CD4-positive, alpha-beta T cell treated with Interleukin-15 for 4 hours (primary cell): ENCODE data around the gene TMEM120B.

ENCODE experiments used
- DNase-seq: peaks from one replicate; pipeline ENCODE4 v3.0.0-alpha.2; 2020; ENCODE audit warnings: low spot score

The TMEM120B gene

DNA sequence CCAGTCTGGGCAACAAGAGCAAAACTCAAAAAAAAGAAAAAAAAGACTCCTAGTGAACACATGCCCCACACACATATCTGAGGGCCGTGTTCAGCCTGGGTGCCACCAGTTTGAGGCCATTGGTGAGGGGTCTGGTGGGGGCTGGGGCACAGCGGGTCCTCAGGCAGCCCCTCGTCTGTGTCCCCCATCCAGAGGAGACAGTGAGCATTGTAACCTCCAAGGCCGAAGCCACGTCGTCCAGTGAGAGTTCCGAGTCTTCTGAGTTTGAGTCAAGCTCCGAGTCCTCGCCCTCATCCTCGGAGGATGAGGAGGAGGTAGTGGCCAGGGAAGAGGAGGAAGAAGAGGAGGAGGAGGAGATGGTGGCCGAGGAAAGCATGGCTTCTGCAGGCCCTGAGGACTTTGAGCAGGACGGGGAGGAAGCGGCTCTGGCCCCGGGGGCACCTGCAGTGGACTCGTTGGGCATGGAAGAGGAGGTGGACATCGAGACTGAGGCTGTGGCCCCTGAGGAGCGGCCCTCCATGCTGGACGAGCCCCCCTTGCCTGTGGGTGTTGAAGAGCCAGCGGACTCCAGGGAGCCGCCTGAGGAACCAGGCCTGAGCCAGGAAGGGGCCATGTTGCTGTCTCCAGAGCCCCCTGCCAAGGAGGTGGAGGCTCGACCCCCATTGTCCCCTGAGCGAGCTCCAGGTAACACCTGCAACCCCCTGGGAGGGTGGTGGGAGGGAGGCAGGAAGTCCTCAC lies 106.8 kb downstream of the TMEM120B start:
- no peak for DNase-seq

DNA sequence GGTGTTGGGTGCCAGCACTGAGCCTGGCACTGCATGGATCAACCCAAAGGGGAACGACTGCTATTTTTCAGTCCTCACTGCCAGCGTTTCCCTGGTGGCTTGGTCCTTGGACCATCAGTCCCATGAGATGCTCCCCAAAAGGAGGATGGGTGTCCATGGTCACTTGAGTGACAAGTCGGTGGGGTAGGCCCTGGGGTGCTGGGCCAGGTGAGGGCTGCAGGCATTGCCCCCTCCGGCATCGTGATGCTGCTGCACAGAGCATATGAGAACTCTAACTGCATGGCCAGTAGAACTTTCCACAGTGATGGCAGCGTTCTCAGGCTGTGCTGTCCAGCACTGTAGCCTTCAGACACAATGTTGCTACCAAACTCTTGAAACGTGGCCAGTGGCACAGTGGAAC lies 107.5 kb downstream of the TMEM120B start:
- DNase-seq: no peak

DNA sequence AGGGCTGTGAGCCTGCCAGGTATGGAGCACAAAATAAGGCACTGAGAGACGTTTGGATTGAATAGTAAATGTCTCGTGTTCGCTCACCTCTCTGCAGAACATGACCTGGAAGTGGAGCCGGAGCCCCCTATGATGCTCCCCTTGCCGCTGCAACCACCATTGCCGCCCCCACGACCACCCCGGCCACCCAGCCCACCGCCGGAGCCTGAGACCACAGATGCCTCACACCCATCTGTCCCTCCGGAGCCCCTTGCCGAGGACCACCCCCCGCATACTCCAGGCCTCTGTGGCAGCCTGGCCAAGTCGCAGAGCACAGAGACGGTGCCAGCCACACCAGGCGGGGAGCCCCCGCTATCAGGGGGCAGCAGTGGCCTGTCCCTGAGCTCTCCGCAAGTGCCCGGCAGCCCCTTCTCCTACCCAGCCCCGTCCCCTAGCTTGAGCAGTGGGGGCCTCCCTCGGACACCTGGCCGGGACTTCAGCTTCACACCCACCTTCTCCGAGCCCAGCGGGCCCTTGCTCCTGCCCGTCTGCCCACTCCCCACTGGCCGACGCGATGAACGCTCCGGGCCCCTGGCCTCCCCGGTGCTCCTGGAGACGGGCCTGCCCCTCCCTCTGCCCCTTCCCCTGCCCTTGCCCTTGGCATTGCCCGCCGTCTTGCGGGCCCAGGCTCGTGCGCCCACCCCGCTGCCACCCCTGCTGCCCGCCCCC lies 110.0 kb downstream of the TMEM120B start:
- no peak for DNase-seq

DNA sequence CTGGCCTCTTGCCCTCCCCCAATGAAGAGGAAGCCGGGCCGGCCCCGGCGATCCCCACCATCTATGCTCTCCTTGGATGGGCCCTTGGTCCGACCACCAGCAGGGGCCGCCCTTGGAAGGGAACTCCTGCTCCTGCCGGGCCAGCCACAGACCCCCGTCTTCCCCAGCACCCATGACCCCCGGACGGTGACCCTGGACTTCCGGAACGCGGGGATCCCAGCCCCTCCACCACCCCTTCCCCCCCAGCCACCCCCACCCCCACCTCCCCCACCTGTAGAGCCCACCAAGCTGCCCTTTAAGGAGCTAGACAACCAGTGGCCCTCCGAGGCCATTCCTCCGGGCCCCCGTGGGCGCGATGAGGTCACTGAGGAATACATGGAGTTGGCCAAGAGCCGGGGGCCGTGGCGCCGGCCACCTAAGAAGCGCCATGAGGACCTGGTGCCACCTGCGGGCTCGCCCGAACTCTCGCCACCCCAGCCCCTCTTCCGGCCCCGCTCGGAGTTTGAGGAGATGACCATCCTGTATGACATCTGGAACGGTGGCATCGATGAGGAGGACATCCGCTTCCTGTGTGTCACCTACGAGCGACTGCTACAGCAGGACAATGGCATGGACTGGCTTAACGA lies 110.7 kb downstream of the TMEM120B start:
- DNase-seq: no peak

DNA sequence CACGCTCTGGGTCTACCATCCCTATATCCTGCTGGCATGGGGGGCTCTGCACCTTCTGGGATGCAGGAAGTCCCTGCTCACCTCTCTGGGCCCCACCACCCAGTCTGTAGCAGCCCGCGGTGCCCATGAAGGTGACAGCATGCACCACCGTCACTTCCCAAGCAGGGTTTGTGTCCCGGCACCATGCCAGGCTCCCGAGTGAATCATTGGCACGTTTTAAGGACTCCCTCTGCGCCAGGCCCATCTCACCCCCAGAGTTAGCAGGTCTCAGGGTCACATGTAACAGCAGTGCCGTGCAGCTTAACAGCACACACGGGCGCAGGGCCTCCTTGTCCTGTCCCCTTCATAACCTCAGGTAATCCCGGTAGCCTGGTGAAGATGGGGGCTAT lies 111.2 kb downstream of the TMEM120B start:
- no peak for DNase-seq

DNA sequence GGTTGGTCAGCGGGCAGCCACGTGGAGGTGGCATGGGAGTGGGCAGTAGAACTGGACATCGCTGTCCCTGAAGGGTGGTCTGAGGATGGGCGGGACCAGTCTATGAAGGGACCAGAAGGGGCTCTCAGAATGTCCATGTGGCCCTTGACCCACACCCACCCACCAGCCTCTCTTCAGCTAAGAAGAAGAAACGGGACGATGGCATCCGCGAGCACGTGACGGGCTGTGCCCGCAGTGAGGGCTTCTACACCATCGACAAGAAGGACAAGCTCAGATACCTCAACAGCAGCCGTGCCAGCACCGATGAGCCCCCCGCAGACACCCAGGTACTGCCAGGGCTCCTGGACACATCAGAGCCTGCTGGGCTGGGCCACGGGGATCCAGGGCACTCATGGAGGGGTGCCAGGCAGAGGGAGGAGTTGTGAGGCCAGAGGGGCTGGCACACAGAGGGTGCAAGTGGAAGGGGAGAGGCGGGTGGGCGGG lies 112.5 kb downstream of the TMEM120B start:
- no peak for DNase-seq

DNA sequence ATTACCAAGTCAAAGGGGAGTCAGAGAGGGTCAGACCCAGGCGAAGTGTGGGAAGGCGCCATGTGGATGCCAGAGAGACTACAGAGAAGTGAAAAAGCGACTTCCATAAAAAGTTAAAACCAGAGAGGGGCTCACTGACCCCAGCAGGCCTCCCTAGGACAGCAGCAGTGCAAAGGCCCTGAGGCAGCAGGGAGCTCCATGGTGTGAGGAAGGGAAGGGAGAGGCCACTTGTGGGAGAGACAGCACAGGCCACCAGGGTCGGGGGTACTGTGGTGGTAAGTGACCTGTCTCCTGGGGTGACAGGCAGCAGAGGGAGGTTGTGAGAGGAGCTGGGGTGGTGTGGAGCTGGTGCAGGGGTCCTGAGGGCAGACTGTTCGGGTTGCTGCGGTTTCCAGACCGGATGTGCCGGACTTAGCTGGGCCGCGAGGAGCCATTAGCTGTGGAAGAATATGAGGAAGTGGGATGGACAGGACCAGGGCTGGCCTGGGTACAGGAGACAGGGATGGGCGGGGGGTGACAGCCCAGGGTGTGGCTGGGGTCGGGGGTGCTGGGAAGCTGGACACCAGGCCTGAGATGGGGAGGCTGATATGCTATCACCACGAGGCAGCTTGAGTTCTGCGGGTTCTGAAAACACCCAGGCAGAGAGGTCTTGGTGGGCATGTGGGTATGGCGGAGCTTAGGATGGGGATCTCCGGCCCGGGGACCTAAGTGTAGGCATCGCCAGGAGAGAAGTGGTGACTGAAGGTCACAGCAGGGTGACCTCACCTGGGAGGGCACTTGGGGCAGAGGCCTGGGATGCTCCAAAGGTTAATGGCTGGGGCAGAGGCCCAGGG lies 114.0 kb downstream of the TMEM120B start:
- no peak for DNase-seq

DNA sequence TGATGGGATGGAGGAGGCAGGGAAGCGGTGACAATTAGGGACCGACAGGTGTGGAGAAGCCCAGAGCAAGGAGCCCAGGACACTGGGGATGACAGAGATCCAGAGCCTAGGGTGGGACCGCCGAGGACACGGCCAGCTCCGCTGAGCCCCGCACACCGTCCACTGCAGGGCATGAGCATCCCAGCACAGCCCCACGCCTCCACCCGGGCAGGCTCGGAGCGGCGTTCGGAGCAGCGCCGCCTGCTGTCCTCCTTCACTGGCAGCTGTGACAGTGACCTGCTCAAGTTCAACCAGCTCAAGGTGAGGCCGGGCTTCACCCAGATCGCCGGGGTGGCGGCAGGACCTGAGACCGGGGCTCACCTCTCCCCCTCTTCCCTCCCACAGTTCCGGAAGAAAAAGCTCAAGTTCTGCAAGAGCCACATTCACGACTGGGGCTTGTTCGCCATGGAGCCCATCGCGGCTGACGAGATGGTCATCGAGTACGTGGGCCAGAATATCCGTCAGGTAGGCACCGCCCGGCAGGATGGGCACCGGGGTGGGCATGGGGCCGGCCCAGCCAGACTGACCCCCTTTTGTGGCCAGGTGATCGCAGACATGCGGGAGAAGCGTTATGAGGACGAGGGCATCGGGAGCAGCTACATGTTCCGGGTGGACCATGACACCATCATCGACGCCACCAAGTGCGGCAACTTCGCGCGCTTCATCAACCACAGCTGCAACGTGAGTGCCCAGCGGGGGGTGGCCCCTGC lies 115.0 kb downstream of the TMEM120B start:
- no peak for DNase-seq

DNA sequence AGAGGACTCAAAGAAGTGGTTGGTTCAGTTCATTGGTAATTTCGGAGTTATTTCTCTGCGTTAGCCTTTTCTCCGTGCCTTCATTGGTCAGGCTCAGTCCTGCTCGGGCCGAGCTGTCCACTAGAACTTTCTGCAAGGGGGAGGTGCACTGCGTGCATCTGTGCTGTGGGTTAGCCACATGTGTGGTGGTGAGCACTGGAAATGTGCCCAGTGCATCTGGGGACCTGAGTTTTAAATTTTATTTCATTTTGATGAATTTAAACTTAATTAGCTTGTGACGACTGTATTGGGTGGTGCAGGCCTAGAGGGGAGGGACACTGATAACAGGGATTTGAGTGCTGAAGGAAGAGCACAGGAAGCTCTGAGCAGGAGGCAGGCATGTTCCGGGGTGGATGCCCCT lies 115.8 kb downstream of the TMEM120B start:
- no peak for DNase-seq

DNA sequence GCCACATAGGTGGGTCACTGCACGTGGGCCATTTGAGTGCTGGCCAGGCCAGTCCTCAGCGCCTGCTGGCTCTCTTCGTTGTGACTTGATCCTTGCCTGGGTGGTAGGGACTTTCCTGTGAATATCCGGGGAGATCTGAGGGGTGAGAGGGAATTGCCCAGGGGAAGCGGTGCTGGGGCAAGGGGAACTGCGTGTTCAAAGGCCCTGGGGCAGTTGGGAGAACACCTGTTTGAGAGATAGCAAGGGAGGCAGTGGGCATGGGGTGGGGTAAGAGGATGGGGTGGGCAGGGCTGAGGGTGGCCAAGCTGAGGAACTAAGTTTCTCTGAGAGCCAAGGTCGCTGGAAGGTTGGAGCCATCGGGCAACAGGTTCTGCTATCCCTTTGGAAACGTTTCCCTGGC lies 116.3 kb downstream of the TMEM120B start:
- DNase-seq: no peak

DNA sequence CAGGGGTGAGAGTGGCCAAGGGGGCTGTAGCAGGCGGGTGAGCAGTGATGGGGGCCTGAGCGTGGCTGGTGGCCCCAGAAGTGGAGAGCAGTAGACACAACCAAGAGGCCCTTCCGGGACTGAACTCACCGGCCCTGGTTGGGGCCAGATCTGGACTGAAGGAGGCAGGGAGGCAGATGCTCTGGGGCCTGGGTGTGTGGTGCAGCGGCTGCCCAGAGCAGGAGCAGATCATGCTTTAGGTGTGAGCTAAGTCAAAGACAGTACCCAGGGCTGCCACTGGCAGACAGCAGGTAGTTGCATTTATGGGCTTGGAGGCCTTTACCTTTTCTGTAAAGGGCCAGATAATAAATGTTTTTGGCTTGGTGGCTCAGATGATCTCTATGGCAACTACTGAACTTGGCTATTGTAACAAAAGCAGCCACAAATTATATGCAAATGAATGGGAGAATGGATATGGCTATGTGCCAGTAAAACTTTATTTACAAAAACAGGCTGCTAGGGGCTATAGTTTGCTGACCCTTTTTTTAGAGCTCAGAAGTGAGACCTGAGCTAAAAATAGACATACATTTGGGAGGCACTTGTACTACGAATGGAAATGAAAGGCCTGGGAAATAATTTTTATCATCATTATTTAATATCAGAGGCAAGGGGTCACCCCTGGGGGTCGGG lies 116.8 kb downstream of the TMEM120B start:
- no peak for DNase-seq

DNA sequence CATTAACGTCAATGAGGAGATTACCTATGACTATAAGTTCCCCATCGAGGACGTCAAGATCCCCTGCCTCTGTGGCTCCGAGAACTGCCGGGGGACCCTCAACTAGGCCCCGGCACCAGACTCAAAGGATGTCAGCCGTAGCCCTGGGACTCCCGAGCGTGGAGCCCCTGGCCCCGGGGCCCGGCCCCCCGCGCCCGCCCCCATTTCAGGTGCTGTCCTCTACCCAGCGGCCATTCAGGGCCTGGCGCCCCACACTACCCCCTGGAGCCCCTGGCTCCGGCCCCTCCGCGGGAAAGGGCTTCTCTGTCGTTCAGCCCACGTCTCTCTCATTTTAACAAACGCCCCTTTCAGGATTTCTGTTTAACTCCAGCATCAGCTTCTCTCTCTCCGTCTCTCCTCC lies 117.6 kb downstream of the TMEM120B start:
- no peak for DNase-seq

DNA sequence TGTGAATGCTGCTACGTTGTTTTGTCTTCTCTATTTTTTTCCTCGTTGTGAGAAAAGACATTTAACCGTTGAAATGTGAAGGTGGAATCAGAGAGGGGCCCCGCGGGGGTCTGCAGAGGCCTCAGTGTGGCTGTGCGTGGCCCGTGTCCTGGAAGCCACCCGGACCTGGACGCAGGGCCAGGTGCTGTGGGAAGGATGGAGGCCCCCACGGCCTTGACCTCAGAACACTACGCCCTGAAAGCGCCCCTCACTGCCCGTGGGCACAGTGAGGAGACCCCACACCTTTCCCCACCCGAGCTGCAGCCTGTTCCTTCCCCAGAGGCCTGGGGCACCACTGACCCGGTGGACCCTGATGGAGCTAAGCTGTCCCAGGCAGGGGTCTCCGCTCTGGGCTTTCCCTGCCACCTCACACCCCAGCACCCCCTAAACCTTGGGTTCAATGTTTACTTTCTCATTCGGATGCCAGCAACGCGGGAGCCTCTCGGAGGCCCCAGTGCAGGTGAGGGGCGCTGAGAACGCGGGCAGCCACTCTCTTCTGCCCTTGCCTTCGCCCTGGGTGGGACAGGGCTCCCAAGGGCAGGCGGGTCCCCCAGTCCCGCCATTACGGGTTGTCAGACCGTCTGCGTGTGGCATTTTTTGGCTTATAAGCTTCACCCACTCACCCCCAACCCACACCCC lies 118.2 kb downstream of the TMEM120B start:
- DNase-seq: no peak
